ENCODE data around the gene GALNT2.

DNA sequence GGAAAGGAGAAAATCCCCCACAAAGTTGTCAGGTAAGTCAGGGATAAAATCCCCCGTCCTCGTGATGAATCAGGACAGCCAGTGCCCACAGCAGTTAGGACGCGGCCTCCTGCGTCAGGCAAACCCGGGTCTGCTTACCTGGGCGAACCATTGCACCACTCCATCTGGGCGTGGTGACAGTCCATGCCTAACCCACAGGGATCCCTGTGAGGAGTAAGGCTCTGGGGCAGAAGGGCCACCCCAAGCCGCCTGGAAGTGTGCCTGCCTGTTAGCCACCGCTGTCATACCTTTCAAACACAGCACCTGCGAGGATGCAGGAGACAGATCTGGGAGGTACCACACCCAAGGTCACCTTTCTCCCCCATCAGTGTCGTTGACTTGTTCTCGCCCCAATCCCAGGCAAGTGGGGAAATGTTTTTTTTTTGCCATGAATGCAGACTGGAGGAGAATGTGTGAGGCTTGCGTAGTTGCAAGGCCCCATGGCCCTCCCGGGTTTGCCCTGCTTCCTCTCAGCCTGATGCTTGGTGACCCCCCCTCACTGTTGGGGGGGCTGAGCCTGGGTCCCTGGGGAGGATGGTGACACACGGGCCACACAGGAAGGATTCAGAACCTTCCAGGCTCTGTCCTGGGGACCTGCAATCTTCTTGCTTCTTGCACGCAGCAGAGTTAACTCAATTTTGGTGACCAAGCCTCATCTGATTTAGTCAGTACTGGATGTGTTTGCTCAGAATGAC lies 252.1 kb downstream of the GALNT2 start:
- TF ChIP-seq POLR2AphosphoS5 (IDR thresholded peaks at IDR 0.05; ENCODE audit: low read depth, low read length) (no peak), CTCF (IDR thresholded peaks at IDR 0.05) (no peak), REST (IDR thresholded peaks at IDR 0.05; ENCODE audit: insufficient read depth in 1 of 2, low read depth in 2 of 2, low read length in 1 of 2) (no peak), SIN3A (IDR thresholded peaks at IDR 0.05; ENCODE audit: borderline replicate concordance, insufficient read depth, low read depth, low read length) (no peak)
